GM19324 (cell line): Measurements from ENCODE around the gene CTDSPL.
A peak's percentile ranks its signal among the peaks of the same experiment; 100 is the strongest.

ENCODE experiments used
- ATAC-seq: cut with Tn5 transposase; IDR thresholded peaks from one replicate; pipeline ENCODE4 v1.9.1; 2021; ENCODE audit warnings: mild to moderate bottlenecking, moderate library complexity; ENCODE audit not compliant: unreplicated experiment, low FRiP score

The CTDSPL gene

GRCh38 chr3:37887824-37888223, 26.1 kb downstream of the CTDSPL start:
- ATAC-seq = no peak

DNA sequence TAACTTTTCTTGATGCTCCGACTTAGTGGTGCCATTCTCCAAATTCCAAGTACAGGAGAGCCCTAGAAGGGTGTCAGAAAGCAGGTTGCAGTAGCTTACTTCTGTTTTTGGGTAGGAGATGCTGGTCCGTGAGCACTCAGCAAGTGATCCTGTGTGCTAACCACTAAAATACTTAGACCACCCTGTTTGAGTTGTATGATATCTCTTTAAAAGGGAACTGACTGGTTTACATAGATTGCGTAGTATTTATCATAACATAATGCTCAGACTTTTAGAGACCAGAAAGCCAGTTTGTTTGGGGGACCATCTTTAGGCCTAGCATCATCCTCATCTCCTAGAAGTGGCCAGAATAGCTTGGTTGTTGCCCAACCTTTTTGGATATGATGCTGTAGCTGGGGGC, 26.7 kb downstream of the CTDSPL start:
- no peak for ATAC-seq

DNA sequence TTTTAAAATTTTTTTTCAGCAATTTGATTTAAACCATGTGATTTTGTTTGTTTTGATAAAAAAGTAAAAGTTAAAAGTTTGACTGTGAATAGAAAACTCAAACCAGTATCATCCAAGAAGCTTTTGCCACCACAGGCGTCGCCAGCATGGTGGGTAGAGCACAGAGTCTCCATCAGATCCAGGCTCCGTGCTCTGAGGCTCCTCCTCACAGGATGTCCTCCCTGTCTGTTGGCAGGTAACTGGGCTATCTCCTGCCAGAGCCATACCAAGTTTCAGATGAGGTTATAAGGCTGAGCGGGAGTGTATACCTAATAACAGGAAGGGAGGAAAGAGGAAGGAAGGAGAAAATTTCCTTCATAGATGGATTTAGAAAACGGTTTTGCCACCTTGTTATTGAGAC, 28.8 kb downstream of the CTDSPL start:
- ATAC-seq = no peak

DNA sequence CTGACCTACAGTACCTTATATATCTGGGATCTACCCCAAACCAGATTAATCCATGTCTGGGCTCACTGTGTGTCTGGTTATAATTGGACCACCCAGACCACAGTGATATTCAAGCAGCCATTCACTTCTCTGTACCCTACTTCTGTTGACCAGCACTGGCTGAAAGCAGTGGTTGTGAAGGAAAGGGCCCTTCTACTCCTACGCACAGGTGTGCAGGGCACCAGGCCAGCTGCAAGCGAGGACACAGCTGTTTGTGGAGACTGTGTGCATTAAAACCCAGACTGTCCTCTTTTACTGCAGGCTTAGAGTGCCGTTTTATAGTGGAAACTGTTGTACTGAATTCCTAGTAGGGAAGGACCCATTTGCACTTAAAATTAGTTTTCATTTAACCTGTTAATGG, 29.5 kb downstream of the CTDSPL start:
- no peak for ATAC-seq

DNA sequence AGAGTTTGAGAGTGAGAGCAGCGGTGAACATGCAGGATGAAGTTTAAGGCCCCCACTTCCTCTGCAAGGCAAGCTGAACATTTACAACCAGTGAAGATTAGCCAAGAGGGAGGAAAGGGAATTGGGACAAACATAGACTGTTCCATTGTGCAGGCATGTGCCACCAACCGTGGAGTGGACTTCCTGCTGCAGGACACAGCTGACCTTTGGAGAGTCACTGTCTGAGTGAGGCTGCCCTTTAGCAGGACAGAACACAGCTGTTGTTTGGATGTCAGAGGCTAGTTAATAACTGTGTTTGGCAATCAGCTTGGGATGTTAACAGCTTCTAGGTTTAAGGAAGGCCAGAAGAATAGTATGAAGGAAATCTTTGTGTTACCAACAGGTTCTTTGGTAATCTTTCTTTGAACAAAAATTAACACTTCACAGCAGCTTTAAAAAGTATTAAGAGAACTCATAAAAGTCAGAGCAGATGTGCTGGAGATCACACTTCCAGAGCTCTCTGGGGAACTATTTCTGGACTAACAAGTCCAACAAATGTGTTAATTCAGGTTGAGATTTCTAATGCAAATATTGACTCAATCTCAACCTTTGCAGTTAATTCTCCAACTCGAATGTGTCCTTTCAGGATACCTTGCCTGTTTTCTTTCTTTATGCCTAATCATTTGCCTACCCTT, 31.4 kb downstream of the CTDSPL start:
- ATAC-seq = no peak

DNA sequence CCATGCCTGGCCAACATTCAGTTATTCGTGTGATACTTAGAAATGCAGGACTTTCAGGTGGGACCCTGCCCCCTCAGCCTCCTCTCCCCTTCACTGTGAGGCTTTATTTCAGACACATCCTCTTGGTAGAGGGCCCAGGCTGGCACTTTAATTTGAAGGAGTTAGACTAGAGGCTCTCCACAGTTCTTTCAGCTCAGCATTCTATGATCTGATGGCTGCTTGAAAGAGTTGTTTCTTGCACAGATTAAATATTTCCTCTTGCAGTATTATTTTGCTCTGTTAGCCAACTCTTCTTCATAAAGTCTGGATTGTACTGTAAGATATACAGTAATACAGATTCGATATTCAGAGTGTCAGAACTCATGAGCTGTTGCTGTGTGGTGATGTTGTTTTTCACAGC, 35.1 kb downstream of the CTDSPL start:
- ATAC-seq = no peak

DNA sequence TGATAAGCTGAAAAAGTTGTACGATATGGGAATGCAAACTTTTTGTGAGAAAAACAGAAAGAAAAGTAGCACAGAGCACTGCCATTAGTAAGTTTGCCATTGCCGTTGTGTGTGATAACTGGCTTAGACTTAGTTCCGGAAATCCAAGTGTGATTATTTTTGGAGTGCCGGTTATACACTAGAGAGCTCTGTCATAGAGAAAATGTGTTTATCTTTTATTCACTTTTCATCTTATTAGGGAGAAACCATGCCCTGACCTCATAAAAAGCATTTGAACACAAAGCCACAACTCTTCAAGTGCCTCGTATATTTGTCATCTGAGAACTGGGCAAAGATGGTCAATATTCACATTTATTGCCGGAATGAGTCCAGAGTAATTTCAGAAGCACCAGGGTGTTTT, 36.1 kb downstream of the CTDSPL start:
- no peak for ATAC-seq

GRCh38 chr3:37898424-37898823, 36.7 kb downstream of the CTDSPL start:
- ATAC-seq = no peak

- no peak for ATAC-seq
These were observed 37.5 kb downstream of the CTDSPL start for GRCh38 chr3:37899101-37899707.

DNA sequence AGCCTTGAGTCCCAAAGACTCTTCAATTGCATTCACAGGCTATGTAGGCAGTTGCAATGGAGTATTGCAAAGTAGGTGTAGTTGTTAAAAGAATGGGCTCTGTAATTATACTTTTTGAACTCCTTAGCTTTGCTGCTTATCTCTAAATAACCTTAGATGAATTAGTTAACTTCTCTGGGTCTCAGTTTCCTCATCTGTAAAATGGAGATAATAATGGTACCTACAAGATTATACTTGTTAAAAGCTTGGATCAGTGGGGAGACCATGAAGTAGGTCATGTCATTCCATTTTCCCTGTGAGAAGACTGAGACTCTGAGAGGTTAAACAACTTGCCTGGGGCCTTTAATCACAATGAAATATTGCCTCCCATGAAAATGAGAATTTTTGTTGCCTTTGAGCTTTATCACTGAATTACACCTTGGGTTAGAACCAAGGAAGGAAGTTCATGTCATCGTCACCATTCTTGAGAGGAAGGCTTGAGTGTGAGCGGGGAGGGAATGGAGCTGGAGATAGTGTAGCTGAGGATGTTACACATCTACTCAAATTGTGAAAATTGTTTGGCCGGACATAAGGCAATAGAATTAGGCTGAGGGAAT, 38.1 kb downstream of the CTDSPL start:
- no peak for ATAC-seq

DNA sequence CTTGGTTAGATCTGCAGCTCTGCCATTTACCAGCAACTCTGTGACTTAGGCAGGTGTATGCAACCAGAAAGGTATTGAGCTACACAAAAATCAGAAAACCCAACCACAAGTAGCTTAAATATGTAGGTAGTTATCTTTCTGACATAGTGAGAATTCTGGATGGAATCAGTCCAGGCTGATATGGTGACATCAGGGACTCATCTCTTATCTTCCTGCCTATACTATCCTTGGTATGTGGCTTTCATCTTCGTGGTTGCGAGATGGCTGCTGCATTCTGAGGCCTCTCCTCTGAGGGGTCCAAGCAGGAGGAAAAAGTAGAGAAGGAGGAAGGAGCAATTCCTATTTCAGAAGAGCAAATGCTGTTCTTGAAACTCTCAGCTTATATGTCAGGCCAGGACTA, 40.0 kb downstream of the CTDSPL start:
- no peak for ATAC-seq

- ATAC-seq = no peak
These were observed 41.0 kb downstream of the CTDSPL start for GRCh38 chr3:37902674-37903073.

- ATAC-seq = no peak
These were observed 41.6 kb downstream of the CTDSPL start for GRCh38 chr3:37903320-37903719.

DNA sequence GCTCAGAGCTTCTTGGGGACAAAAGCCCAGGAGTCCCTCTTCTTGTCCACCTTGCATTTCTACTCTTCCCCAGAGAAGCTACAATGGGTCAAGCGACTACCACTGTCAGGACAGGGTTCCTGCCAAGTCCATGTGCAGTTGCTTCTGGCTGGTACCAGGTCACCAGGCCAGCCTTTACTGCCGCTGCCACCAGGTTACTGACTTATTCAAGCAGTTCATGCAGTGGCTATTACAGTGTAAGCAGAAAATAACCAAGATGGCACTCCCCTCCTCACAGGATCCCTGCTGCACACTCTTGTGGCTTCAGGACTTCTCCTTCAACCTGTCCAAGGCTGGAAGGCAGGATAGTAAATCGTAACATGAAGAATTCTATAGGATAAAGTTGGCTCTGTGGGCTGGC, 42.1 kb downstream of the CTDSPL start:
- ATAC-seq = no peak

- no peak for ATAC-seq
These were observed 42.9 kb downstream of the CTDSPL start for GRCh38 chr3:37904601-37905000.

DNA sequence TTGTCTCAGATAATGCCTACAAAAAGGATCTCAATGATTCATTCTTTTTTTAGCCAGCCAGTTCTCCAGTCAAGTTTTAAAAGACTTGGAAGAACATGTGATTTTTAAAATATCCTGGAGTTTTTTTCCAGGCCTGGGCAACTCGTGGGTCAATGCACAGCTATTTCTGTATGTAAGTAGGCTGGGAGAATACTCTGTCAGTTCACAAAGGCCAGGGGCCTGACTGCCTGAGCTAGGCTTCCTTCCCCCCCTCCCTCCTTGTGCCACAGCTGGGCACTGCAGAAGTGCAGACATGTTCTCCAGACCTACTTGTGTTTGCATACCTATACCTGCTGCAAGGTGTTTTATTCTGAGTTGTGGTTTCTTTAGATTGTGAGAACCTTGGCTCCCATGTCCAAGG, 43.7 kb downstream of the CTDSPL start:
- ATAC-seq = no peak

DNA sequence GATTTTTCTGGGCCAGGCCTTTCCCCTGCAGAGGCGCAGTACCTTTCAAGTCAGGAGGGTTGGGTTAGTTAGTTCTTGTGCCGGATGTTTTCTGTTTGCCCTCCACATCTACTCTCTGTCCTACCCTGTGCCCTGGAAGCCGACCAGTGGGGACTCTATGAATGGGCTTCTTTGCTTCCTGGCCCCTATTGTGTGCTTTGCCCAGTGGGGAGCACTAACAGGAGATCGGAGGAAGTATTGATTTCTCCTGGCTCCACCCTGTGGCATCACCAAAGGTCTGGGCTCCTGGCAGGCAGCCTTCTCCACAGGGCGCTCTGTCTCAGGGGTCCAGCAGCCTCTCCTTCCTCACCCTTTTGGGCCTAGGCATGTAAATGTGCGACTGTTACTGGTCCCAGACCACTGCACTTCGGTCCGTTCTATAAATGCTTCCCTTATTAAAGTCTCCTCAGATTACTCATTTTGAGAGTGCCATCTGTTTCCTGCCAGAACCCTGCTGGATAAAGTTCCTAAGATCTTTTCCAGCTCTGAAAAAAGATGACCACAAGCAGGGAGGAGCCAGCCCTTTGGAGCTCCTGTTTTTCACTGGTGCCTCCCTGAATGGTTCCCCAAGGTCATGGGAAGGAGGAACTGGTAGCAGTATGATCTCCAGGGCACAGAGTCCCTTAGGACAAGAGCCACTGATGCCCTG, 44.5 kb downstream of the CTDSPL start:
- ATAC-seq = no peak

- no peak for ATAC-seq
These were observed 45.1 kb downstream of the CTDSPL start for GRCh38 chr3:37906734-37907282.

DNA sequence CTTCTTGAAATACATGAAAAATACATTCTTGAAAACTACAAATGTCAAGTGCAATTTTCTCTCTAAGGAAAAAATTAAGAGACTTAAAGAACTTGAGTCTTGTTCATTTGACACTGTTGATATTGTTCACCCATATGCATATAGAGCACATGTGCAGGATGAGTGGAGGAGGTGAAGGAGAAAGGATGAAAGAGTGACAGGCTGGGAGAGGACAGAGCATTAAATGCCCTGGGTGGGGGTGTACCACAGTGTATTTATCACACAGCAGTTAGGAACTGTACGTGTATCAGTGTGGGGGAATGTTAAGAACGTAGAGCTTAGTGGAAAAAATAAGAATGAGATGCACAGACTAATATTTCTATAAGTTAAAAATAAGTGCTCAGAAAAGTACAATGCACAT, 45.7 kb downstream of the CTDSPL start:
- ATAC-seq = no peak

DNA sequence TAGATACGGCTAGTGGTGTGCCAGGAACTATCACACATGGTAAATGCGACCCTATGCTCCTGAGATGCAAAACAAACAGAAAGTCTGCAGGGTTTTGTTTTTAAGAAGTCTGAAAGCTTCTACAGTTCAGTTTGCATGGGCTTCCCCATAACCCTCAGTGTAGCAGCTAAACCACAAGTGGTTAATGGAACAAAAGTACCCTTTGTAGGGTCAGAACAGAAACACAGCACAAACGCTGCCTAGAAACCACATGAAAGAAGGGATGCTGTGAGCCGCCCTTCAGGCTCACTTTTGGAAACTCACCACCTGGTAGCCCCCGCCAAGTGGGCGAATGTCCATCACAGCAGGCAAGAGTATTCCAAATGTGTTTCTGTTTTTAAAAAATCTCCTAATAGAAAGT, 46.2 kb downstream of the CTDSPL start:
- ATAC-seq = peak; percentile 88
